ENCODE measurements around the gene C1orf105.

GRCh38 chr1:172453607-172454006, 33.1 kb downstream of the C1orf105 start:
- TF ChIP-seq CTCF (IDR thresholded peaks at IDR 0.05; ENCODE audit: low read length) (no peak), EZH2 (optimal IDR thresholded peaks at IDR 0.05; ENCODE audit: low read depth, low read length) (no peak), EZH2phosphoT487 (IDR thresholded peaks at IDR 0.05; ENCODE audit: low read length) (no peak)

Data from MM.1S (cell line).